ENCODE measurements around the gene ATF6B. TPM values are rescaled to one million over a fixed set of nuclear protein-coding genes. Genes with fewer than 3 reads are reported as not detected.

Gene ATF6B
- total and polyA plus RNA-seq, 2 of the 13 experiments (the other 11 are each of a cell fraction or from before 2014, with no cell fraction given): 18.1 to 44.0 TPM

DNA sequence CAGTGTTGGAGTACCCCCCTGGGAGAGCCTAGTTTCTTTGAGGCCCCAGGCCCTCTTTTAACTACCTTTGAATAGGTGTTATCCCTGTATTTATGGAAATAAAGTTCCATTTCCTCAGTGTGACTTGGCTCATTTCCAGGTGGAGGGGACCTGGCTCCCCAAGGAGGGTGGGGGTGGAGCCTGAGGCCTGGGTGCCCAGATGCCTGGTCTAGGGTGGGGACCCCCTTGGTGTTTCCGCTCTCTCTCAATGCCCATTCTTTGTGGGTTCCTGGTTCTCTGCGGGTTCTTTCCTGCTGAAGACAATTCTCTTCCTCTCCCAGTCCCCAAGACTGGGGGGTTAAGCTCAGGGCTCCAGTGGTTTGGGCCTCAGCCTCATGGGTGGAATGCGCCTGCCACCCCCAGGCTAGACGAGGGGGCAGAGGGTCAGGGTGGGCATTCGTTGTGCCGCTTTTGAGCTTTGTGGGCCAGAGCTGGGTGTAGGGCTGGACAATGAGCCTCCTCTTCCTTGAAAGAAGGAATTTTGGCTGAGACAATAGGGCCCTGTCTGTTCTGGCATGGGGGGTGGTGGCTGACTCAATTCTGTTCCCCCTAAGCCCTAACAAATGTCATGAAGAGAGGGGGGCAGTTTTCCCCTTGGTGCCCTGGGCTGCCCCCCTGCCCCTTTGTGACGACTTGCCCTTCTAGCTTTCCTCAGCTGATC, 35.7 kb upstream of the ATF6B start (continued):
- no peak for TF ChIP-seq RAD51 (IDR thresholded peaks at IDR 0.05; ENCODE audit: borderline replicate concordance)
- no peak for TF ChIP-seq NCOA5 (CRISPR knock-in tag; IDR thresholded peaks at IDR 0.05)
- TF ChIP-seq AHR (CRISPR knock-in tag; IDR thresholded peaks at IDR 0.05): no peak
- no peak for TF ChIP-seq PRMT3 (CRISPR knock-in tag; IDR thresholded peaks at IDR 0.05; ENCODE audit: borderline replicate concordance, low read depth)
- no peak for TF ChIP-seq YY1 (IDR thresholded peaks at IDR 0.05; ENCODE audit: insufficient read depth, insufficient replicate concordance, low read depth, low read length)
- TF ChIP-seq, protein P1, sequence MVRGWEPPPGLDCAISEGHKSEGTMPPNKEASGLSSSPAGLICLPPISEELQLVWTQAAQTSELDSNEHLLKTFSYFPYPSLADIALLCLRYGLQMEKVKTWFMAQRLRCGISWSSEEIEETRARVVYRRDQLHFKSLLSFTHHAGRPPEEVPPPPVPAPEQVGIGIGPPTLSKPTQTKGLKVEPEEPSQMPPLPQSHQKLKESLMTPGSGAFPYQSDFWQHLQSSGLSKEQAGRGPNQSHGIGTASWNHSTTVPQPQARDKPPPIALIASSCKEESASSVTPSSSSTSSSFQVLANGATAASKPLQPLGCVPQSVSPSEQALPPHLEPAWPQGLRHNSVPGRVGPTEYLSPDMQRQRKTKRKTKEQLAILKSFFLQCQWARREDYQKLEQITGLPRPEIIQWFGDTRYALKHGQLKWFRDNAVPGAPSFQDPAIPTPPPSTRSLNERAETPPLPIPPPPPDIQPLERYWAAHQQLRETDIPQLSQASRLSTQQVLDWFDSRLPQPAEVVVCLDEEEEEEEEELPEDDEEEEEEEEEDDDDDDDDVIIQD (CRISPR knock-in tag; IDR thresholded peaks at IDR 0.05; ENCODE audit: low read depth): no peak
- TF ChIP-seq ZNF20 (CRISPR knock-in tag; IDR thresholded peaks at IDR 0.05): no peak
- TF ChIP-seq ZNF282 (IDR thresholded peaks at IDR 0.05; ENCODE audit: partially characterized antibody): no peak
- no peak for TF ChIP-seq RFXAP (CRISPR knock-in tag; IDR thresholded peaks at IDR 0.05; ENCODE audit: borderline replicate concordance)

DNA sequence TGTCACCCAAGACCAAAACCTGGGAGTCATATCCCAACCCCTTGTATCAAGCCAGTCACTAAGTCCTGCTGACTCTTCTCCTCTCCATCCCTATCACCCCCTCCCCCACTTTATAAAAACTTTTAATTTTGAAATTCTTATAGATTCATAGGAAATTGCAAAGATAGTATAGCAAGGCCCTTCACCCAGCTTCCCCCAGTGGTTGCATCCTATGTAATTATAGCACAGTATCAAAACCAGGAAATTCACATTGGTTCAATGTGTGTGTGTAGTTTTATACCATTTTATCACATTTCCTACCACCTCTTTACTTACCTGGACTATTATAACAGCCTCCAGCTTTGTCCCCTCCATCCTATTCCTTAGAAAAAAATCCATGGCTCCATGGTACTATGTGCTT, 30.0 kb upstream of the ATF6B start:
- H2AFZ ChIP-seq (ENCODE audit: low read length): no peak overlapping the region
- H3K36me3 ChIP-seq (replicated peaks in 1 of 2; ENCODE audit: control insufficient read depth in 1 of 2, insufficient read depth in 2 of 2, low read length in 2 of 2): peaks cover 21 to 39% of the 10 kb centered on the region in 2 experiments
- ATAC-seq (no peak), DNase-seq (ENCODE audit: low spot score) (no peak), FAIRE-seq (no peak)
- H3K4me3 ChIP-seq (replicated peaks in 1 of 3; ENCODE audit: insufficient read depth in 1 of 3, low read depth in 2 of 3, low read length in 3 of 3): no peak overlapping the region
- TF ChIP-seq RAD51 (IDR thresholded peaks at IDR 0.05; ENCODE audit: borderline replicate concordance) (no peak), HOXA5 (CRISPR knock-in tag; IDR thresholded peaks at IDR 0.05) (no peak), MTA1 (CRISPR knock-in tag; IDR thresholded peaks at IDR 0.05; ENCODE audit: borderline replicate concordance) (no peak), MEF2D (CRISPR knock-in tag; IDR thresholded peaks at IDR 0.05) (no peak), RELA (CRISPR knock-in tag; IDR thresholded peaks at IDR 0.05) (no peak)
- TF ChIP-seq, protein P2, sequence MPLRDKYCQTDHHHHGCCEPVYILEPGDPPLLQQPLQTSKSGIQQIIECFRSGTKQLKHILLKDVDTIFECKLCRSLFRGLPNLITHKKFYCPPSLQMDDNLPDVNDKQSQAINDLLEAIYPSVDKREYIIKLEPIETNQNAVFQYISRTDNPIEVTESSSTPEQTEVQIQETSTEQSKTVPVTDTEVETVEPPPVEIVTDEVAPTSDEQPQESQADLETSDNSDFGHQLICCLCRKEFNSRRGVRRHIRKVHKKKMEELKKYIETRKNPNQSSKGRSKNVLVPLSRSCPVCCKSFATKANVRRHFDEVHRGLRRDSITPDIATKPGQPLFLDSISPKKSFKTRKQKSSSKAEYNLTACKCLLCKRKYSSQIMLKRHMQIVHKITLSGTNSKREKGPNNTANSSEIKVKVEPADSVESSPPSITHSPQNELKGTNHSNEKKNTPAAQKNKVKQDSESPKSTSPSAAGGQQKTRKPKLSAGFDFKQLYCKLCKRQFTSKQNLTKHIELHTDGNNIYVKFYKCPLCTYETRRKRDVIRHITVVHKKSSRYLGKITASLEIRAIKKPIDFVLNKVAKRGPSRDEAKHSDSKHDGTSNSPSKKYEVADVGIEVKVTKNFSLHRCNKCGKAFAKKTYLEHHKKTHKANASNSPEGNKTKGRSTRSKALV (CRISPR knock-in tag; IDR thresholded peaks at IDR 0.05): no peak
- H3K9ac ChIP-seq (ENCODE audit: insufficient read depth, low read depth, low read length): no peak overlapping the region
- no peak overlapping the region for H3K4me2 ChIP-seq (ENCODE audit: low read depth, low read length)
- peaks cover 18% of the 10 kb centered on the region for H3K4me1 ChIP-seq (ENCODE audit: insufficient read depth, low read length)
- H3K79me2 ChIP-seq (ENCODE audit: insufficient read depth, low read length): peaks cover 17% of the 10 kb centered on the region
- no peaks in the 10 kb centered on the region for H3K9me3 ChIP-seq (ENCODE audit: low read length)
- in situ Hi-C loops (cut with HindIII; ENCODE audit: extremely low pct_ligation_motif_present, low pct_unique_long_range_greater_than_20kb): no loop called here
- CTCF ChIA-PET (ENCODE audit: low intra/inter-chr PET ratio, low total read pairs): no interaction called here
- no TSS peak for BruUV-seq (replicated peaks)
- H3K27me3 ChIP-seq (ENCODE audit: control insufficient read depth in 1 of 2, insufficient read depth in 2 of 2, low read length in 2 of 2): no peaks in the 10 kb centered on the region; a peak in 1 of 5 replicates
- intact Hi-C loops (cut with micrococcal nuclease; ENCODE audit: unreplicated experiment): no loop called here
- POLR2A ChIA-PET: interaction anchor here (1.9 kb wide), 1 partner anchor 19 kb away, joined by 6 read pairs; no protein-coding TSS in a partner anchor
- H4K20me1 ChIP-seq (ENCODE audit: insufficient read depth, low read length): no peaks in the 10 kb centered on the region
- no peak overlapping the region for H3K27ac ChIP-seq (ENCODE audit: extremely low read length, insufficient read depth, low read length)

All from HepG2 (cell line).